Fibroblast of pulmonary artery (primary cell): ENCODE results near the gene TNS1.

ENCODE experiments used
- DNase-seq: peaks from one replicate; pipeline ENCODE4 v3.0.0-alpha.2; 2010; ENCODE audit warnings: low read depth
- H3K4me3 ChIP-seq: replicated peaks from 2 replicates; pipeline ENCODE4 v1.5.1; 2011; ENCODE audit warnings: low read depth, mild to moderate bottlenecking, control low read depth, low read length, moderate library complexity
- CTCF ChIP-seq: IDR thresholded peaks from 2 replicates; pipeline ENCODE4 v1.5.1; 2011; ENCODE audit warnings: mild to moderate bottlenecking, control low read depth, low read length, inconsistent platforms; ENCODE audit errors: missing control alignments

The TNS1 gene

GRCh38 chr2:217833439-217833838, 169.4 kb downstream of the TNS1 start:
- no peak for DNase-seq
- no peak overlapping the region for H3K4me3 ChIP-seq
- no peak for TF ChIP-seq CTCF

GRCh38 chr2:217832987-217833386, 169.8 kb downstream of the TNS1 start:
- TF ChIP-seq CTCF, result no peak
- no peak overlapping the region for H3K4me3 ChIP-seq
- DNase-seq, result no peak

GRCh38 chr2:217832115-217832514, 170.7 kb downstream of the TNS1 start:
- TF ChIP-seq CTCF, result no peak
- no peak overlapping the region for H3K4me3 ChIP-seq

GRCh38 chr2:217831306-217831705, 171.5 kb downstream of the TNS1 start:
- DNase-seq, result no peak
- no peak overlapping the region for H3K4me3 ChIP-seq
- no peak for TF ChIP-seq CTCF

More at GRCh38 chr2:217832115-217832514, 170.7 kb downstream of the TNS1 start:
- DNase-seq, result no peak

- no peak overlapping the region for H3K4me3 ChIP-seq
- no peak for TF ChIP-seq CTCF
- no peak for DNase-seq
Observed at GRCh38 chr2:217830807-217831206, 172.0 kb downstream of the TNS1 start.

- H3K4me3 ChIP-seq, result no peak overlapping the region
- no peak for TF ChIP-seq CTCF
- no peak for DNase-seq
Observed at GRCh38 chr2:217830061-217830460, 172.7 kb downstream of the TNS1 start.

- no peak overlapping the region for H3K4me3 ChIP-seq
- DNase-seq, result no peak
- no peak for TF ChIP-seq CTCF
Observed at GRCh38 chr2:217829420-217829819, 173.4 kb downstream of the TNS1 start.
